T-cell (primary cell): ENCODE data around the gene HOMER3. TPM values are rescaled to one million over a fixed set of nuclear protein-coding genes. Genes with fewer than 3 reads are reported as not detected.

Source experiments
- ATAC-seq, 4 experiments: fragments of 200-7000 bp in 3 of 4; fragments of 150-1000 bp in 1 of 4; cut with Tn5 transposase; replicated peaks in 1 of 4; 1 replicate in 3 of 4; 2 replicates in 1 of 4; pipeline ENCODE4 v1.10.0; 2021; ENCODE audit warnings: moderate library complexity in 3 of 4, mild to moderate bottlenecking in 2 of 4, moderate number of reproducible peaks in 1 of 4
- CTCF ChIA-PET, 2 donors: fragments of 300-600 bp; sonication (Branson Sonifier 250); formaldehyde crosslinking; loops; one replicate each; lab custom pipeline; 2022; ENCODE audit warnings: antibody characterized with exemption in 2 of 2; lab: Charles Lee
- POLR2A ChIA-PET, 2 donors: fragments of 300-600 bp; sonication (Branson Sonifier 250); formaldehyde crosslinking; loops; one replicate each; lab custom pipeline; 2022; ENCODE audit warnings: antibody characterized with exemption in 2 of 2; lab: Charles Lee
- DNase-seq, 35 experiments: peaks; one replicate each; pipeline versions ENCODE4 v3.0.0 to v3.0.0-alpha.2; 2013 to 2023
- H3K27ac ChIP-seq: one replicate; pipeline ENCODE4 v1.5.1; 2013; ENCODE audit warnings: low read length
- H3K27me3 ChIP-seq, 2 experiments: replicated peaks in 1 of 2; 1 replicate in 1 of 2; 2 replicates in 1 of 2; pipeline versions ENCODE4 v1.6.1 to v1.7.0; 2013; ENCODE audit warnings: low read length in 1 of 2, mixed read lengths in 1 of 2; ENCODE audit not compliant: control insufficient read depth in 2 of 2, insufficient read depth in 2 of 2; ENCODE audit errors: extremely low read depth in 1 of 2
- H3K36me3 ChIP-seq, 2 donors: 1 replicate in 1 of 2; 2 replicates in 1 of 2; pipeline versions ENCODE4 v1.6.1 to v1.7.0; 2013; ENCODE audit warnings: low read length in 1 of 2; ENCODE audit not compliant: control insufficient read depth in 2 of 2, insufficient read depth in 1 of 2; ENCODE audit errors: extremely low read depth in 1 of 2
- H3K4me1 ChIP-seq, 2 experiments: 1 replicate in 1 of 2; 2 replicates in 1 of 2; pipeline versions ENCODE4 v1.6.1 to v1.7.0; 2013; ENCODE audit warnings: low read length in 2 of 2, mixed read lengths in 1 of 2; ENCODE audit not compliant: insufficient read depth in 2 of 2, control insufficient read depth in 1 of 2; ENCODE audit errors: extremely low read depth in 1 of 2
- H3K4me3 ChIP-seq, 2 donors: 1 replicate in 1 of 2; 2 replicates in 1 of 2; pipeline versions ENCODE4 v1.5.1 to v1.7.0; 2013; ENCODE audit warnings: mild to moderate bottlenecking in 2 of 2, low read length in 1 of 2, moderate library complexity in 1 of 2; ENCODE audit not compliant: control insufficient read depth in 1 of 2; ENCODE audit errors: extremely low read depth in 1 of 2
- H3K9me3 ChIP-seq: 2 replicates; pipeline ENCODE4 v1.7.0; 2013
- H3K27ac Mint-ChIP-seq, 2 donors: one replicate each; pipeline ENCODE4 v1.8.0; 2020 to 2021; ENCODE audit warnings: mild to moderate bottlenecking in 2 of 2, mixed read lengths in 2 of 2
- H3K27me3 Mint-ChIP-seq, 2 donors: one replicate each; pipeline ENCODE4 v1.8.0; 2021 to 2022; ENCODE audit warnings: mixed read lengths in 2 of 2
- H3K36me3 Mint-ChIP-seq: one replicate; pipeline ENCODE4 v1.8.0; 2021; ENCODE audit warnings: mixed read lengths
- H3K4me1 Mint-ChIP-seq, 3 donors: one replicate each; pipeline ENCODE4 v1.8.0; 2020 to 2022; ENCODE audit warnings: mixed read lengths in 3 of 3, mild to moderate bottlenecking in 1 of 3
- H3K4me3 Mint-ChIP-seq, 3 donors: one replicate each; pipeline ENCODE4 v1.8.0; 2020 to 2022; ENCODE audit warnings: mild to moderate bottlenecking in 3 of 3, mixed read lengths in 3 of 3, moderate library complexity in 3 of 3
- H3K9me3 Mint-ChIP-seq, 3 donors: one replicate each; pipeline ENCODE4 v1.8.0; 2020 to 2022; ENCODE audit warnings: mixed read lengths in 3 of 3
- WGBS: methylation state at CpG from one replicate; pipeline ENCODE4 v1.1.5; 2013; ENCODE audit warnings: missing lambda C conversion rate; ENCODE audit not compliant: insufficient coverage; 5-methylcytosine and 5-hydroxymethylcytosine counted together
- total RNA-seq, 35 experiments: library from RNA in 6 of 35; stranded (reverse) in 6 of 35; fragments of 120-200 nt in 1 of 35; gene quantifications; one replicate each; pipeline versions ENCODE4 v1.2.1 to v1.2.4 and lab custom pipeline; 2013 to 2026

The HOMER3 gene
- total RNA-seq, 5 donors from 2014 or later (not counting 1 experiment from before 2014, with no cell fraction given) = 0.93 to 1.9 (median 1.3) TPM

GRCh38 chr19:18883526-18884304 is 57.3 kb downstream of the HOMER3 start:
- no peak overlapping the region for H3K4me3 Mint-ChIP-seq
- no peak overlapping the region for H3K27ac ChIP-seq
- H3K4me1 Mint-ChIP-seq = no peaks in the 10 kb centered on the region
- no peaks in the 10 kb centered on the region for H3K36me3 Mint-ChIP-seq
- POLR2A ChIA-PET = no interaction called here
- WGBS = 86% methylated on average over 27 of the region's 30 CpGs
- no peak overlapping the region for H3K4me3 ChIP-seq
- peaks cover 0 to 8% of the 10 kb centered on the region in 2 experiments for H3K27me3 ChIP-seq
- DNase-seq (no peak), ATAC-seq (no peak)
- H3K9me3 ChIP-seq = no peaks in the 10 kb centered on the region
- H3K4me1 ChIP-seq = peaks cover 0 to 4% of the 10 kb centered on the region in 2 experiments
- no peaks in the 10 kb centered on the region for H3K36me3 ChIP-seq
- H3K27ac Mint-ChIP-seq = no peak overlapping the region
- CTCF ChIA-PET = no interaction called here
- H3K27me3 Mint-ChIP-seq = peaks cover 5 to 6% of the 10 kb centered on the region in 2 donors
- no peaks in the 10 kb centered on the region for H3K9me3 Mint-ChIP-seq

GRCh38 chr19:18881491-18881890 is 59.5 kb downstream of the HOMER3 start:
- POLR2A ChIA-PET = no interaction called here
- H3K27me3 Mint-ChIP-seq = no peaks in the 10 kb centered on the region
- no peak overlapping the region for H3K27ac Mint-ChIP-seq
- no peaks in the 10 kb centered on the region for H3K36me3 ChIP-seq
- H3K4me3 Mint-ChIP-seq = no peak overlapping the region
- no peaks in the 10 kb centered on the region for H3K4me1 Mint-ChIP-seq
- no peak for ATAC-seq
- CTCF ChIA-PET = no interaction called here
- no peak overlapping the region for H3K4me3 ChIP-seq
- peaks cover 0 to 4% of the 10 kb centered on the region in 2 experiments for H3K27me3 ChIP-seq
- H3K27ac ChIP-seq = no peak overlapping the region
- H3K36me3 Mint-ChIP-seq = no peaks in the 10 kb centered on the region
- no peaks in the 10 kb centered on the region for H3K9me3 Mint-ChIP-seq
- WGBS = 87% methylated on average over 7 of the region's 7 CpGs
- no peak for DNase-seq
- H3K4me1 ChIP-seq = peaks cover 0 to 4% of the 10 kb centered on the region in 2 experiments
- H3K9me3 ChIP-seq = no peaks in the 10 kb centered on the region

GRCh38 chr19:18879579-18880373 is 61.2 kb downstream of the HOMER3 start:
- Histone ChIP-seq H3K4me3 (no peak overlapping the region), H3K27ac (no peak overlapping the region), H3K36me3 (no peaks in the 10 kb centered on the region), H3K9me3 (no peaks in the 10 kb centered on the region), H3K27me3 (no peaks in the 10 kb centered on the region), H3K4me1 (peaks cover 0 to 4% of the 10 kb centered on the region in 2 experiments)
- ChIA-PET CTCF (no interaction called here), POLR2A (no interaction called here)
- H3K27me3 Mint-ChIP-seq = no peaks in the 10 kb centered on the region
- H3K36me3 Mint-ChIP-seq = no peaks in the 10 kb centered on the region
- WGBS = 66% methylated on average over 12 of the region's 13 CpGs
- no peaks in the 10 kb centered on the region for H3K4me1 Mint-ChIP-seq
- no peak overlapping the region for H3K4me3 Mint-ChIP-seq
- no peaks in the 10 kb centered on the region for H3K9me3 Mint-ChIP-seq
- ATAC-seq (peak; percentile 38 to 69 (median 50)), DNase-seq (peak in 13 of 35 experiments; percentile 8 to 47 (median 18))
- no peak overlapping the region for H3K27ac Mint-ChIP-seq

Other genes with a start within 250 kb of the HOMER3 start
- not detected for gene COMP, start 149.9 kb downstream of the HOMER3 start, total RNA-seq
- 100 to 1,000 TPM; 114 to 143 (median 127) TPM for gene UPF1, start 109.3 kb downstream of the HOMER3 start, total RNA-seq
- gene CERS1, start 45.1 kb downstream of the HOMER3 start, total RNA-seq = under 1 TPM in 2 of 5 donors, not detected in 3; 0.20 TPM
- gene COPE, start 21.8 kb downstream of the HOMER3 start, total RNA-seq = 100 to 1,000 TPM; 148 to 222 (median 189) TPM
- gene DDX49, start 21.5 kb downstream of the HOMER3 start, total RNA-seq = 10 to 100 TPM; 42.4 to 55.3 (median 48.1) TPM
- gene SUGP2, start 92.3 kb upstream of the HOMER3 start, total RNA-seq = 100 to 1,000 TPM; 114 to 139 (median 119) TPM
- gene ARMC6, start 92.4 kb upstream of the HOMER3 start, total RNA-seq = 10 to 100 TPM; 12.8 to 22.7 (median 18.7) TPM
- 10 to 100 TPM; 24.9 to 35.0 (median 30.5) TPM for gene SLC25A42, start 122.8 kb upstream of the HOMER3 start, total RNA-seq
- 10 to 100 TPM; 14.3 to 36.7 (median 34.4) TPM for gene TMEM161A, start 197.3 kb upstream of the HOMER3 start, total RNA-seq
- 1 to 10 TPM; 3.3 to 6.4 (median 6.0) TPM for gene MEF2B, start 229.0 kb upstream of the HOMER3 start, total RNA-seq